ENCODE results near the gene PRR5L.

DNA sequence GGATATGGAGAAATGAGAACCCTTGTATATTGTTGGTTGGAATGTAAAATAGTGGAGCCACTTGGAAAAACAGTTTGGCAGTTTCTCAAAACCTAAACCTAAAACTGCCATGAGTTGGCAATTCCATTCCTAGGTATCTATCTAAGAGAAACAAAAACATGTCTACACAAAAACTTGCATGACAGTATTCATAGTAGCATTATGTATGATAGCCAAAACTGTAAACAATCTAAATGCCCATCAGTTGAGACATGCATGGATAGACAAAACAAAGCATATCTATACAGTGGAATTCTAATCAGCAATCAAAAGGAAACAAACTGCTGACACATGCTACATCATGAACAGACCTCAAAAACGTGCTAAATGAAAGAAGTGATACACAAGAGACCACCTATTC is 179.1 kb downstream of the PRR5L start:
- TF ChIP-seq CTCF (IDR thresholded peaks at IDR 0.05) (no peak), POLR2A (IDR thresholded peaks at IDR 0.05) (no peak)

Measured in ovary (tissue), 3 donors.